Measurements from ENCODE around the gene IBTK.
"Not testable (repeated sequence)": the region's sequence is repeated elsewhere in the genome, so short reads cannot be mapped to it uniquely, and the experiment has no call there.

The IBTK gene

DNA sequence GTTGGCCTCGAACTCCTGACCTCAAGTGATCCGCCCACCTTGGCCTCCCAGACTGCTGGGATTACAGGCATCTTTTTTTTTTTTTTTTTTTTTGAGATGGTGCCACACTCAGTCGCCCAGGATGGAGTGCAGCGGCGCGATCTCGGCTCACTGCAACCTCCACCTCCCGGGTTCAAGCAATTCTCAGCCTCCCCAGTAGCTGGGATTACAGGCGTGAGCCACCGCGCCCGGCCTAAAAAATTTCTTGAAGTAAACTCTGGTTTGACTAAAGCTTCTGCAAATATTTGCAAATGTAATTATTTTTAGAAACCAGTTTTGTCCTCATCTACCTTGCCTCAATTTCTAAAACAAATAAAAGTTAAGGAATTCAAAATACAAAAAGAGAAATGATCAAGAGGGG, 1.2 kb downstream of the IBTK start:
- DNase-seq (ENCODE audit: low read depth), result no peak

GRCh38 chr6:82245376-82245775, 2.2 kb downstream of the IBTK start:
- DNase-seq (ENCODE audit: low read depth), result no peak

DNA sequence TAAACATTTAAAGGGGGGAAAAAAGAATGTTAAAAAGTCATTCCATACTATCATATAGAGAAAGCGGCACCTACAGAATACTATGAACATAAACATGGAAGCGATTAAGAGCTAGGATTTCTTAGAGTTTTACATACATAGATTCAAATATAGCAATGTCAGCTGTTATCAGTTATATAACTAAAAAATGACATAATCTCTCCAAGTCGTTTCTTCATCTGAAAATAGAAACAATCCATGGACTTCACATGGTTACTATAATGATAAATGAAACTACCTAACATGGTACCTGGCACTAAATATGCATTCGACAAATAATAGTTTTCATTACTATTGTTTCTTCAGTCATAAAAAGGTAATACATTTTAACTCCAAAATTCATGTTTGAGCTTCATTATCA, 3.7 kb downstream of the IBTK start:
- DNase-seq (ENCODE audit: low read depth), result no peak

DNA sequence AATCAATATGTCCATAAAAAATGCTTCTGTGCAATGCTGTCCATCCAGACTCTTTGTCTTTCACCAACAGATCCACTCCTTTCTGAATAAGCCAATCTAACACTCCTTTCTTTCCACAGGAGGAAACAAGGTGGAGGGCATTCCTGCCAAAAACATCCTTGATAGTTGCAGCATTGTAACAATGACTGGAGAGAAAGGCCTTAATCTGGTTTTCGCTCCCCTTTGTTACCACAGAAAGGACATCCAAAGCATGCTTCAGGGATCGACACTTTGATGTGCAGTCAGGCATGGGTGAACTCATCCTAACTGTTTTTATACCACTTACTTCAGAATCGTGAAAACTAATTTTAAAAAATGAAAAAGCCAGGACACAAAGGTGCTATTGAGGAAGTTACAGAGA, 7.4 kb downstream of the IBTK start:
- DNase-seq (ENCODE audit: low read depth), result no peak

- no peak for DNase-seq (ENCODE audit: low read depth)
These were observed 7.9 kb downstream of the IBTK start for GRCh38 chr6:82239597-82239996.

DNA sequence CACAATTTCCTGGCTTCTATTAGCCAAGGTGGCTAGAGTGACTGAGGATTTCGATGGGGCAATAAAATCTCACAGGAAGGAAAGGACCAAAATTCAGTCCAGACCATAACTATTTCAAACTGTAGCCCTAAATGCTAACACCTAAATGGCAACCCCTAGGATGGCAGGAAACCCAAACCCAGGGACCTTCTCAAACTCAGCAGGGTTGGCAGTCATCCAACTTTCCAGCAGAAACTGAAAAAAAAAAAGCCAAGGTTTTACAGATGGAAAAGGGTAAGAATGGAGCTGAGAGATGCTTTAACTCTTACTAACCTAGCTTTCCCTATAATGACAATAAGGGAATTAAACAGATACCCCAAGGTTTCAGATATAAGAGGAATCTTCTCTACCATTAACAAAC, 10.5 kb downstream of the IBTK start:
- DNase-seq (ENCODE audit: low read depth), result no peak

GRCh38 chr6:82227770-82228169, 19.8 kb downstream of the IBTK start:
- no peak for DNase-seq (ENCODE audit: low read depth)

- DNase-seq (ENCODE audit: low read depth), result no peak
These were observed 27.4 kb downstream of the IBTK start for GRCh38 chr6:82220167-82220566.

GRCh38 chr6:82217018-82217586, 30.4 kb downstream of the IBTK start:
- DNase-seq (ENCODE audit: low read depth), result no peak

DNA sequence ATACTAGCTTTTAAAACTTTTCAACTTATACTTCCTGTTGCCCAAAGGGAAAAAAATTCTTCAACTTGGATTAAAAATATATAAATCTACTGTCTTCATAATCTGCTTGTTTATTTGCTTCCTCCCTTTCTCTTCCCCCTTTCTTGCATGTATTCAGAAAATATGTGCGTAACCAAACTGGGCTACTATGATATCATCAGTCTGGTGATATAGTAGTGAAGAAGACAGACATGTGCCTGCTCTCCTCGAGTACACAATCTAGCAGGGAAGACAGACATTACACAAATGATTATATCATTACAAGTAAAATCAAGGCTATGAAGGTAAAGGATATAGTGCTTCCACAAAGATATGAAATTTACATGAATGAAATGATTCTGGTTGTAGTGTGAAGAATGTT, 31.0 kb downstream of the IBTK start:
- no peak for DNase-seq (ENCODE audit: low read depth)

DNA sequence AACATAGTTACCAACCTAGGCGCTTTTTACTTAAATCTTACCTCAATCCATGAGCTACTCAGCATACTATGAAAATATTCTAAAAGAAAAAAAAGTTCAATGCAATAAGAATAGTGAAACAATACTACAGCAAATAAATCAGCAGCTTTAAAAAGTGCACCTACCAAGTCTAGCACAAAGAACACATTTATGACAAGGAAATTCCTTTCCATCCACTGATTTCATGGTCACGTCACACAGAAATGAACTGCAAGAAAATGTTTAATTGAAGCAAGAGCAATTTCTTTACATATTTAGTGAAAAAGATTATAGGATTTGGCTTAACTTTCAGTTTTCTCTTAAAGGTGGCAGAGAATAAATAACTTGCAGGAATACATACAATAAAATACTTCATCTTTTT, 36.2 kb downstream of the IBTK start:
- DNase-seq (ENCODE audit: low read depth), result no peak

DNA sequence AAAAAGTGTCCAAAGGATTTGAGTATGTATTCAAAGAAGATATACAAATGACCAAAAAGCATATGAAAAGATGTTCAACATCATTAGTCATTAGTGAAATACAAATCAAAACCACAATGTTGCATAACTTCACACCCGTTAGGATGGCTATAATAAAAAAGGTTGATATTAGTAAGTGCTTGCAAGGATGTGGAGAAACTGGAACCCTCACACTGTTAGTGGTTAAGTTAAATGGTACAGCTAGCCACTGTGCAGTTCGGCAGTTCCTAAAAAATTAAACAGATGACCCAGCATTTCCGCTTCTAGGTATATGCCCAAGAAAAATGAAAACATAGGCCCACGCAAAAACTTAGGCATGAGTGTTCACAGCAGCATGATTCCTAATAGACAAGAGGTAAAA, 38.6 kb downstream of the IBTK start:
- DNase-seq (ENCODE audit: low read depth), result no peak

GRCh38 chr6:82205930-82206392, 41.6 kb downstream of the IBTK start:
- DNase-seq (ENCODE audit: low read depth), result no peak

DNA sequence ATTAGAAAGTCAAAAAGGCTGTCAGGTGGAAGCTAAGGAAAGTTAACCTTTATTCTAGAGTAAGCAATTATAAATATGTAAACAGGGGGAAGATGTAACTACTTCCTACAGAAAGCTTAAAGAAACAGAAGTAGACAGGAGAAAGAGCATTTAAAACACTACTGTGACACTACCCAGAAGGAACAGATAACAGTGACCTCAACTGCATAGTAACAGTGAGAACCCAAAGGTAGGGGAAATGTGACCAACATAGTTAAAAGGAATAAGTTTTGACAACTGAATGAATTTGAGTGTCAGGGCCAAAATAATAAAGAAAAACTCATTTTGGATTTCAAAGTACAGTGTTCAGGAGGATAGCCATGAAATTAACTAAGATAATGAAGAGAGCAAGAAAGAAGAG, 43.5 kb downstream of the IBTK start:
- no peak for DNase-seq (ENCODE audit: low read depth)

GRCh38 chr6:82197784-82198183, 49.8 kb downstream of the IBTK start:
- DNase-seq (ENCODE audit: low read depth), result no peak

DNA sequence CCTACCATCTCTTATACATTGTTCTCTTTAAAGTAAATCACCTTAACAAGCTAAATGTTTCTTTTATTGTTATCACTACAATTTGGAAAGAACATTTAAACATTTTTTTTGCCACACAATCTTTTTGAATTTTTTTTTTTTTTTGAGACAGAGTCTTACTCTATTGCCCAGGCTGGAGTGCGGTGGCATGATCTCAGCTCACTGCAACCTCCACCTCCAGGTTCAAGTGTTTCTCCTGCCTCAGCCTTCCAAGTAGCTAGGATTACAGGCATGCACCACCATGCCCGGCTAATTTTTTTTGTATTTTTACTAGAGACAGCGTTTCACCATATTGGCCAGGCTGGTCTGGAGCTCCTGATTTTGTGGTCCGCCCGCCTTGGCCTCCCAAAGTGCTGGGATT, 50.3 kb downstream of the IBTK start:
- DNase-seq (ENCODE audit: low read depth), result not testable (repeated sequence)

DNA sequence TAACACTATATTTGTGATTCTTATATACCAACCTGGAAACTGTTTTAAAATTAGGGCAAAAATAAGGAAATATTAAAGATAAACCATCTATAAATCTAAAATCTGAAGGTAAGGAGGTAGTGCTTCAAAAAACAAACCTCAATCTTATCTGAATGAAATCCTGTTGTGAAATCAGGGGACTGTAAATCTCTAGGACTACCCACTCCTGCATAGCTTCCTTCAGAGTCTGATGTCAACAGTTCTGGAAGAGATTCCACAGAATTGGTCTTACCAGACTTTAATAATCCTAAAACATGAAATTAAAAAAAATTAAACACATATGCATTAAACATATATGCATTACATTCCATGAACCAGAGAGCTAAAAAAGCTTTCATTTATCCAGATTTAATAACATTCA, 51.4 kb downstream of the IBTK start:
- DNase-seq (ENCODE audit: low read depth), result no peak

- DNase-seq (ENCODE audit: low read depth), result no peak
These were observed 51.9 kb downstream of the IBTK start for GRCh38 chr6:82195619-82196018.

GRCh38 chr6:82185948-82186535, 61.5 kb downstream of the IBTK start:
- DNase-seq (ENCODE audit: low read depth), result no peak

- DNase-seq (ENCODE audit: low read depth), result no peak
These were observed 63.8 kb downstream of the IBTK start for GRCh38 chr6:82183642-82184282.

DNA sequence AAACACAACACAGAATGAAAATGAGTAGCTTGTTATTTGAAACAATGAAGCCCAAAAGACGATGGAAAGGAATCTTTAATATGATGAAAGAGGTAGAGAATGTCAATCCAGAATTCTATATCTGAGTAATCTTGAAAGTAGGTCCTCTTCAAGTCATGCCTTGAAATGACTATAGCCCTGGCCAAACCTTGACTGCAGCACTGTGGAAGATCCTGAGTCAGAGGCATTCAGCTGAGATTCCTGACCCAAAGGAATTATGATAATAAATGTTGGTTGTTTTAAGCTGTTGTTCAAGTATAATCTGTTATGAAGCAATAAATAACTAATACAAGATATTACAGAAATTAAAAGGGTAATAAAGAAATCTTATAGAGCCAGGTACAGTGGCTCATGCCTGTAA, 64.8 kb downstream of the IBTK start:
- DNase-seq (ENCODE audit: low read depth), result no peak

DNA sequence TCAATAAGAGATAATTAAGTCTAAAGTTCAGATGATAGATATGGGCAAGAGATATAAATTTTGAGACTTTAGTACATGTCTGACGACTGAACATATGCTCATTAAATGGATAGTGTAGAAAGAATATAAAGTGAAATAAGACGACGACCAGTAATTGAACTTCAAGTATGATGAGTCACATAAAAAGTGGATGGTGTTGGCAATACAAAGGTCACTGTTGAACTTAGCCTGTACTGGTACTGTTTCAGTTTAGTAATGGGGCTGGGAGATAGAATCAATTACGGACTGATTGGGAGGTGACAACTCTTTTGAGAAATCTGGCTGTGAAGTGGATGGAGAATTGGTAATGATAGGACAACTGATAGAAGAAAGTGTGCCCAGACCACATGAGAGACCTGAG, 68.1 kb downstream of the IBTK start:
- DNase-seq (ENCODE audit: low read depth), result no peak

GRCh38 chr6:82178759-82179112, 68.8 kb downstream of the IBTK start:
- DNase-seq (ENCODE audit: low read depth), result no peak
